Epidermal melanocyte (primary cell): Measurements from ENCODE around the gene RABGEF1.
"Not testable (repeated sequence)": the region's sequence is repeated elsewhere in the genome, so short reads cannot be mapped to it uniquely, and the experiment has no call there.

Experiments used
- DNase-seq: peaks from one replicate; pipeline ENCODE4 v3.0.0; 2011; ENCODE audit warnings: low spot score; ENCODE audit not compliant: insufficient read length

The RABGEF1 gene

DNA sequence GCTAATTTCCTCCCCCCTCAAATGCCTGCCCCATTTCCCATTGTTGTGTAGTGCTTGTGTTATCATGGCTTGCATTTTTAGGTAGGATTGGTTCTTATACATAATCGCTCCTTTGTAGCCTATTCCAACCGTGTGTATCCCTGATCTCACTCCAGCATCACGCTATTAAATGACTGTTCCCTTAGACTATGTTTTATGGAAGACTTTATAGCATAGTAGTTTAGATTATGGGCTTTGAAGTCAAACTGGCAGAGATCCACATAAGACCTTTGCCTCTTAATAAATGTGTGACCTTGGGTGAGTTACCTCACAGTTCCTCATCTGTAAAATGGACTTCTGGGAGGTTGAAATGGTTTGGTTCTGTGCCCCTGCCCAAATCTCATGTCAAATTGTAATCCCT lies 5.4 kb upstream of the RABGEF1 start:
- no peak for DNase-seq

DNA sequence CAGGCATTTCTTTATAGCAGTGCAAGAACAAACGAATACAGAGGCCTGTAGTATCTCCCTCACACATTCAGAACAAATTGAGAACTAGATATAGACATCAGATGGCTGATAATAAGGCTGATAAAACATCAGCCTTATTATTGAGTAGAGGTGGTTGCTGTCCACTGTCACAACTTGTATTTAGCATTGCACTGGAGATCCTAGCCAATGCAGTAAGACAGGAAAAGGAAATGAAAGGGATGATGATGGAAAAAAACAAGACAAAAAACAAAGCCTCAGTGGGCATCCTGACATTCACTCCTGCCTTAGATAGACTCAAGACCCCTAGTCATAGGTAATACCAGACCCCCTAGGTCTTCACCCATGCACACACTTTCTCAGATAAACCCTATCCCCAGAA lies 4.7 kb upstream of the RABGEF1 start:
- no peak for DNase-seq

DNA sequence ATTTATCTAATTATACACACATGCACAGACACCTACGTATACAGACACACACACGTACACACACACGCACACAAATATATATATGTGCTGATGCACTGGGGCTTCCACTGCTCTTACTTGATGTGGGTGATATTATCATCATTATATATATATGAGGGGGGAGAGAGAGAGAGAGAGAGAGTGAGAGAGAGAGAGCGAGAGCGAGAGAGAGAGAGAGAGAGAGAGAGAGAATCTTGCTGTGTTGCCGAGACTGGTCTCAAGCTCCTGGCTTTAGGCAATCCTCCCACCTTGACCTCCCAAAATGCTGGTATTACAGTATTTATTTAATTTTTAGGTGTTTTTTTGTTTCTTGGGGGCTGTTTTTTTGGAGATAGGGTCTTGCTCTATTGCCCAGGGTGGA lies 3.6 kb upstream of the RABGEF1 start:
- no peak for DNase-seq

DNA sequence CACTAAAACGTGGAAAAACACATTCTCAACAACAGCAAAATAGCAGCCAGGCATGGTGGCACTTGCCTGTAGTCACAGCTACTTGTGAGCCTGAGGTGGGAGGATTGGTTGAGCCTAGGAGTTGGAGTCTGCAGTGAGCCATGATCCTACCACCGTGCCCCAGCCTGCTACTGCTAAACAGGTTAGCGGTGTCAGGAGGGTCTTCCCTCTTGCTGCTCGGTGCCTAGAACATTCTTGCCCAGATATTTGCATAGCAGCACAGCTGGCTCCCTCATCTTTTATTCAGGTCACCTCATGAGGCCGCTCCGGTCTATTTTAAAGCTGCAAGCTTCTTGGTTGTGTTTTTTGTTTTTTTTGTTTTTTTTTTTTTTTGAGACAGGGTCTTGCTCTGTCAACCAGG lies 2.9 kb upstream of the RABGEF1 start:
- DNase-seq = no peak

DNA sequence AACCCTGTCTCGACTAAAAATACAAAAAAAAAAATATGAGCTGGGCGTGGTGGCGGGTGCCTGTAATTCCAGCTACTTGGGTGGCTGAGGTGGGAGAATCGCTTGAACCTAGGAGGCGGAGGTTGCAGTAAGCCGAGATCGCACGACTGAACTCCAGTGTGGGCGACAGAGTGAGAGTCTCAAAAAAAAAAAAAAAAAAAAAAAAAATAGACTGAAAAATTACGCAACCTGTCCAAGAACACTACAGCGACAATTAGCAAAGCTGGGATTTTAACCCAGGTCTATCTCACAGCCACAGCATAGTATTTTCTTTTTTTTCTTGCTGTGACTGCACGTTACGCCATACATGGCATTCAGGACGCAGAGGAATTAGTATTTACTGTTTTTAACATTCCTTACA lies 1.1 kb upstream of the RABGEF1 start:
- no peak for DNase-seq

DNA sequence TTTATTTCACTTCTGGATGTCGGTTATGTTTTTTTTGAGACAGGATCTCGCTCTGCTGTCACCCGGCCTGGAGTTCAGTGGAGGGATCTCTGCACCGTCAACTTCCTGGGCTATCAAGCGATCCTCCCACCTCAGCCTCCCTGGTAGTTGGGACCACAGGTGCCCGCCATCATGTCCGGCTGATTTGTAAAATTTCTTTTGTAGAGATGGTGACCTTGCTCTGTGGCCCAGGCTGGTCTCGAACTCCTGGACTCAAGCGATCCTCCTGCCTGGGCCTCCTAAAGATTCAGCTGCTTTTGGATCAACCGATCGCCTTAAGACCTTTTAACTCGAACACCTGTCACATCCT lies 606 bp upstream of the RABGEF1 start:
- DNase-seq = no peak

DNA sequence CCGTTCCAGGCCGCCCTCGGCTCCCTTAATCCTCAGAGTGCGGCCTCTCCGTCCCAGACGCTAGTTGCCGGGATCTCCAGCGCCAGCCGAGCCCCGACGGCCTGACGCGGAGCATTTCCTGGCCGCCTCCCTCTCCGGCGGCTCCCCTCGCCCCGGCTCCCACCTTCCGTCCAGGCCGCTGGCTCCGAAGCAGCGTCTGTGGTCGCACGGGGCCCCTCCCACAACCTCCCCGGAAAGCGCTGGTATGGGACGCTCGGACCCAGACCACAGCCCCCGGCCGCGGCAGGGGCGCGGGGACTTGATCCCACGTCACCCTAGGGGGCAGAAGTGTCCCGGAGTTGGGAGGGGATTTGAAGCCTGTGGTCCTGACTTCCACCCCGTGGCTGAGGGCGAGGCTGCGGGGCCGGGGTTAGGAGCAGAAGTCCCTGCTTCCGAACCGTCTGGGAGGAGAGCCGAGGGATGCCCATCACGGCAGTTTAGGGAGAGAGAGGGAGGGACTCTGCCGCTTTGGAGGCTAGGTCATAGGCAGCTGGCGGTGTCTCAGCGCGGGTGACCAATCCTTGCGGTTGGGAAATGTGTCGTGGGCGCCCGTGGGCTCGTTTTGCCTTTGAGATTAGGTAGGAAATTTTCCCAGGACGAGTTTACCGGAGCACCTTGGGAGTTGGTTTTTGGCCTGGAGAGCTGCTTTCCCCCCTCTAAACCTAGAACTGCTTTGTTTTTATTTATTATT lies 612 bp downstream of the RABGEF1 start:
- DNase-seq = not testable (repeated sequence)

DNA sequence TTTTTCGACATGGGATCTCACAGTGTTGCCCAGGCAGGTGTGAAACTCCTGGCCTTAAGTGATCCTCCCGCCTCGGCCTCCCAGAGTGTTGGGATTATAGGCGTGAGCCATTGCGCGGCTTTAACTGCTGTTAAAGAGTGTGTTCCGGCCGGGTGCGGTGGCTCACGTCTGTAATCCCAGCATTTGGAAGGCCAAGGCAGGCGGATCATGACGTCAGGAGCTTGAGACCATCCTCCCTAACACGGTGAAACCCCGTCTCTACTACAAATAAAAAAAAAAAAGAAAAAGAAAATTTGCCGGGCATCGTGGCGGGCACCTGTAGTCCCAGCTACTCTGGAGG lies 1.1 kb downstream of the RABGEF1 start:
- DNase-seq = no peak

DNA sequence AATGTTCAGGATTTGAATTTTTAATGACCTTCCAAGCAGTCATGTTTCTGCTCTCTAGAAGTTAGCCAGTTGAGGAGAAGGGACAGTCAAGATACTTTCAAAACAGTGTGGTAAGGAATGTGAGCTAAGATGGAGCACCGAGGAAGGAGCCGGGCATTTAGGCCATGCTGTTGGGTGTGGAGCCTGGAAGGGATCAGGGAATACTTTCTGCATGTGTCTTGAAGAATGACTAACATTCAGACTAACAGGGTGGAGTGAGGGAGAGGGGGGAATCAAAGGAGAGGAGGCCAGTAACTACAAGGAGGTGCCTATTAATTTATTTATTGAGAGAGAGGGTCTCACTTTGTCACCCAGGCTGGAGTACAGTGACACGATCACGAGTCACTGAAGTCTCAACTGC lies 1.8 kb downstream of the RABGEF1 start:
- not testable (repeated sequence) for DNase-seq

DNA sequence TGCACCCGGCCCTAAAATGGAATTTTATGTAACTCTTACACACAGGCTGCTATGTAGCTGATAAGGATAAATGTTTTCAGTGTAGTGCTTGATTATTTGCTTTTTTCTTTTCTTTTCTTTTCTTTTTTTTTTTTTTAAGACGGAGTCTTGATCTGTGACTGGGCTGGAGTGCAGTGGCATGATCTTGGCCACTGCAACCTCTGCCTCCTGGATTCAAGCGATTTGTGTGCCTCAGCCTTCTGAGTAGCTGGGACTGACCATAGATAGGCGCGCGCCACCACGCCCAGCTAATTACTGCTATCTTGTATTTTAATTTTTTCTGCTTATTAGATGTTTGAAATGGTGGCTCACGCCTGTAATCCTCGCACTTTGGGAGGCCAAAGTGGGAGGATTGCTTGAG lies 3.4 kb downstream of the RABGEF1 start:
- no peak for DNase-seq

DNA sequence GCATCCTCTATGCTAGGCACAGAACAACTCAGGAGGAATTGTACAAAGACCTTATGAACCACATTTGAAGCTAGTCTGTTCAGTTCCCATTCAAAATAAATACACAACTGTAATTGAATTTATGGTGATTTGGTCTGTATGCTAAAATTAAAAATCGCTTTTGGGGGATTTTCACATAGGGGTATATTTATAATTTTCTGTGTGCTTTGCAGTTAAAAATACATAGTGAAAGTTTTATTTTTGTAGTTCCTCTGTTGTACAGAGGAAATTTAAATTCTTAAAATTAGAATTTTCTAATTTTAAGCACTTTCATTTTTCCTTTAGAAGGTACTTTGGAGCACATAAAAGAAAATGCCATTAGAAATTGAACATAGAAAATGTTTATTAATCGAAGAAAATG lies 6.9 kb downstream of the RABGEF1 start:
- no peak for DNase-seq

DNA sequence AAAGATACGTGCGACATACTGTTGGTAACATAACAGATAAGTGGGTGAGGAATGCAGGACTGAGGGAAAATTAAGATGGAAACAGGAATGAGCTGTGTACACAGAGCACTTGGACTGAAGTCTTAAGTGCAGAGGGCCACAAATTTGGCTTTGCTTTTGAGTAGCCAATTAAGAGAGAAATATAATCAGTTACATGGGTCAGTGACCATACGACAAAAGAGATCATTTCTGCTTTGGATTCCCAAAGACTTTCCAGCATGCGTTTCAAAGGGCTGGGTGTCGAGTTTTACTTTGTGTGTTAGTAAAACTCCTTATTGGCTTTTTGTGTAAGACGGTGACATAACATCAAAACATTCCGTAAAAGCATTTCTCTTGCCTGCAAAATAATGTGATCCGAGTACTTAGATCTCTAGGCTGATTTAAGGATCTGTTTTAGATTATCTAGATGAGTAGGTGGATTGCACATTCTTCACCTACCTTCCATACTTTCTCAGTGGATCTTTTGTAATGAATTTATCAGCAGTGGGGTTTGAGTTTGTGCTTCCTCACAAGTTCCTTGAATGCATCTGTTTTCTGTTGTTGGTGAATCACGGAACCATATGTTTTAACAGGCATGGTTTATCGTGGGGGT lies 7.5 kb downstream of the RABGEF1 start:
- no peak for DNase-seq

DNA sequence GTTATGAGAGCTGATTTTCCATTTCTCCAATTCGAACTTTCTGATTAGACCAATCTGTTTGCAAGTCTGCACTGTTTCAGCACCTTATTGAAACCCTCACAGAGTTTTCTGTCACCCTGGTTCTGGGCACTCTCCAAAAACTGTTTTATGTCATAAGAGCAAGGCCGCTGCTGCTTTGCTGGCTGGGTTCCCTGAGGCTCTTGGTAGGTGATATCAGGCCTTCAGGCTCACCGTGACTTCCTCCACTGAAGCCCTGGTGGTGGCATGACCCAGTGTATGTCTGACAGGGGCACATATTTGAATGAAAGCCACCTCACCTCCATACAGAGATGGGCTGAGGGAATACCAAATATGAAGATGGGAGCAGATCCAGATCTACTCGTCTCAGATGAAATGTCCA lies 8.3 kb downstream of the RABGEF1 start:
- DNase-seq = no peak

DNA sequence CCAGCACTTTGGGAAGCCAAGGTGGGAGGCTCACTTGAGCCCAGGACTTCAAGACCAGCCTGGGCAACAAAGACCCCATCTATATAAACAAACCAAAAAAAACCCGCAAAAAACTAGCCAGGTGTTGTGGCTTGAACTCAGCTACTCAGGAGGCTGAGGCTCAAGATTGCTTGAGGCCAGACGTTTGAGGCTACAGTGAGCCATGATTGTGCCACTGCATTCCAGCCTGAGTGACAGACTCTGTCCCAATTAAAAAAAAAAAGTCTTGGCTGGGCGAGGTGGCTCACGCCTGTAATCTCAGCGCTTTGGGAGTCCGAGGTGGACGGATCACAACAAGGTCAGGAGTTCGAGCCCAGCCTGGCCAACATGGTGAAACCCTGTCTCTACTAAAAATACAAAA lies 11.4 kb downstream of the RABGEF1 start:
- DNase-seq = no peak

DNA sequence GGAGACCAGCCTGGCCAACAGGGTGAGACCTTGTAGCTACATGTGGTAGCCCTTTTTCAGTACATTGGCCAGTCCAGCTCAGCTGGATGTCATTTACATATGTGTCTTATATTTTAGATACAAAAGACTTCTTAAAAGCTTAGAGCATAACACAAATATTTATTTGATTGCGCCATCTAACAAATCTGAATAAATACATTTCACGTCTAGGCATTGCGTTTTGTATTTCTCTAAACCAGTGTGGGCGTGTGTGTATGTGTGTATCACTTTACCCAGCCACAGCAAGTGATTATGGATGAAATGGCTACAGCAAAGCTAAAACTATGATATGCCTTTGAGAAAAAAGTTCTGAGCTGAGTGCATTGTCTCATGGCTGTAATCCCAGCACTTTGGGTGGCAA lies 14.0 kb downstream of the RABGEF1 start:
- no peak for DNase-seq

DNA sequence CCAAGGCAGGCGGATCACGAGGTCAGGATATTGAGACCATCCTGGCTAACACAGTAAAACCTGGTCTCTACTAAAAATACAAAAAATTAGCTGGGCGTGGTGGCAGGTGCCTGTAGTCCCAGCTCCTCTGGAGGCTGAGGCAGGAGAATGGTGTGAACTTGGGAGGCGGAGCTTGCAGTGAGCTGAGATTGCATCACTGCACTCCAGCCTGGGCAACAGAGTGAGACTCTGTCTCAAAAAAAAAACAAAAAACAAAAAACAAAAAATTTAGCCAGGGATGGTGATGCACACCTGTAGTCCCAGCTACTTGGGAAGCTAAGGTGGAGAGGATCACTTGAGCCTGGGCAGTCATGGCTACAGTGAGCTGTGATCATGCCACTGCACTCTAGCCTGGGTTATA lies 14.5 kb downstream of the RABGEF1 start:
- DNase-seq = not testable (repeated sequence)

DNA sequence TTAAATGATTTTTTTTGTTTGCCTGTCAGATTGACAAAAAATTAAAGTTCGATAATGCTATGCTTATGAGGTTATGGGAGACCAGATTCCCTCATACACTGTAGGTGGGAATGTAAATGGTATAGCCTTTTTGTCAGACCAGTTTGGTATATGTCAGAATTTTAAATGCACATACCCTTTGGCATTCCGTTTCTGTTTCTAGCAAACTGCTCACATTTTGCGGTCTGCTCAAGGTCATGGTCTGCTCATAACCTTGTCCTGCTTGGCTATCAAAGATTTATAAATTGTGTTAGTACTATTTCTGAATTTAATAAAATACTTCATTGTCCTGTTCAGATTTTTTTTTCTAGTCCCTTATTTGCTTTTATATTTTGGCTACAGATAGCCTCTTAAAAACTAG lies 15.7 kb downstream of the RABGEF1 start:
- DNase-seq = not testable (repeated sequence)

DNA sequence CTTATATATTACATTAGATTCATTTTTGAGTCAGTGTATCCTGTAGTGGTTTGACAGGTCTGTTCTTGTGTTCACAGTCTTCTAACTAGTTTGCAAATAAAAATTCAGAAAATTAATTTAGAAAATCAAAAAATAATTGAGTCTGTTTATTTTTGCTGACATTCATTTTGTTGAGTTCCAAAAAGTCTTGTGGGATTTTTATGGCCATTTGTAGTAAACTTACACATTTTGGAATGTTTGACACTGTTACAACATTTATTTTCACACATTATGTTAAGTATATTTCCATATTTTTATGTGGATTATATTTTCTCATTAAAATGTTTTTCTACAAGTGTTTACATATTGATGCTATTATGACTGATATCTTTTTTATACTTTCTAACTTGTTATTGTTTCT lies 16.4 kb downstream of the RABGEF1 start:
- DNase-seq = no peak

DNA sequence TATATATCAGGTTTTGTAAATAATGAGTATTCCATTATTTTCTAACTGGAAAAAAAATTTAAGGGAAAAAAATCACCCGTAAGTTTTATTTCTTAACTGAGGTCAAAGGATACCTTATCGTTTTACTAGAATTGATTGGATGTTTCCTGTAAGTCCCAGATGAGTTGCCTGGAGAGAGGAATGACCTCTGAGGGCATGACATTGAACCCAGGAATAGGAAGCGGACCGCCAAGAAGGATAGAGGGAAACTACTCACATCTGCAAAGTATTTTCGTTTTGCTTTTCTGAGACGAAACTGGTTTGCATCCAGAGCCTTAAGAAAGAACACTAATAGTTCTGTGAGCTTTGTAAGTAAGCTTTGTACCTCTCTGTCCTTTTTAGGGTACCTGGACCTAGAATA lies 17.4 kb downstream of the RABGEF1 start:
- no peak for DNase-seq

DNA sequence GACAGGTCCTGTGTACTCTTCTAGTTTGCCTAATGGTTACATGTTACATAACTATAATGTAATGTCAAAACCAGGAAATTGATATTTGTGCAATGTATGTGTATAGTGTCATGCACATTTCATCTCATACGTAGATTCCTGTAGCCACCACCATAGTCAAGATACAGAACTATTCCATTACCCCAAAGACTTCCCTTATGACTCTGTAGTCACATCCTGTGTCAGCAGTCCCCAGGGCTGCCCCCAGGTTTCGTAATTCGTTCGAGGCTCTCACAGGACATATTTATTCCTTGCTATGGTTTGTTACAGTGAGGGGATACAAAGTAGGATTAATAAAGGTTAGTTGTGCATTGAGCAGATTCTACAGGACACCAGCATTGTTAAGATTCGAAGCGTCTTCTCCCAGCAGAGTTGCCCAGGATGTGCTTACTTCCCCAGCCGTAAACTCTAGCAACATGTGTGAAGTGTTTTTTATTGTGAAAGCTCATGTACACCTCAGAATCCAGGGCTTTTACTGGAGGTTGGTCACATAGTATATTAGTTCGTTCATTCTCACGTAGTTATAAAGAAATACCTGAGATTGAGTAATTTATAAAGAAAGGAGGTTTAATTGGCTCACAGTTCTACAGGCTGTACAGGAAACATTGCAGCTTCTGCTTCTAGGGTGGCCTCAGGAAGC lies 18.6 kb downstream of the RABGEF1 start:
- DNase-seq = no peak

DNA sequence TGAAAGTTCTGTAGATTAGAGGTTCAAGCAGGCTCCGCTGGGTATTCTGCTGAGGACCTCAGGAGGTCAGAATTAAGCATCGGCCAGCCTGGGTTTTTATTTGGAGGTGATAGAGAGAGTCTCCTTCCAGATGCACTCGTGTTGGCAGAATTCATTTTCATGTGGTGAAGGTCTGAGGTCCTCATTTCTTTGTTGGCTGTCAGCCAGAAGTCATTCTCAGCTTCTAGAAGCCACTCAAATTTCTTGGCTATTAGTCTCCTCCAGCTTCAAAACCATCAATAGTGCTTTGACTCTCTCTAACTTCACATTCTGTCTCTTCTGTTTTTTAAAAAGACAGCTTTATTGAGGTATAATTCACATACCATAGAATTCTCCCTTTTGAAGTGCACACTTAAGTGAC lies 22.6 kb downstream of the RABGEF1 start:
- not testable (repeated sequence) for DNase-seq

DNA sequence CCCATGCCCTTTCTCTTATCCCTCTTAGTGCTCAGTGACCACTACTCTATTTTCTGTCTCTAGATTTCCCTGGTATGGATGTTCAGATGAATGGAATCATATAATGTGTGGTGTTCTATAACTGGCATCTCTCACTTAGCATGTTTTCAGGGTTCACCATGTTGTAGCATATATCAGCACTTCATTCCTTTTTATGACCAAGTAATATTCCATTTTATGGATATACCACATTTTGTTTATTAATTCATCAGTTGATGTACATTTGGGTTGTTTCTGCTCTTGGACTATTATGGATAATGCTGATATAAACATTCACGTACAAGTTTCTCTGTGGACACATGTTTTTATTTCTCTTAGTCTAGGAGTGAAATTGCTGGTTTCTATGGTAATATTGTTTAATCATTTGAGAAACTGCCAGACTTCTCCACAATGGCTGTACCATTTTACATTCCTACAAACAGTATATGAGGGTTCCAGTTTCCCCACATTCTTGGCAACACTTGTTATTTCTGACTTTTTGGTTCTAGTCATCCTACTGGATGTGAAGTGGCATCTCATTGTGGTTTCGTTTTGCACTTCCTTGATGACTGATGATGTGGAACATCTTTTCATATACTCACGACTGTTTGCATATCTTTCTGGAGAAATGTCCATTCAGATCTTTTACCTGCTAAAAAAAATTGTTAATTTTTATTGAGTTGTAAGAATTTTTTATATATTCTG lies 23.3 kb downstream of the RABGEF1 start:
- not testable (repeated sequence) for DNase-seq
